Osteocyte (in vitro differentiated cells): ENCODE results near the gene APOBEC3G. TPM values are rescaled to one million over a fixed set of nuclear protein-coding genes. Genes with fewer than 3 reads are reported as not detected.

Experiments
- DNase-seq: peaks from one replicate; pipeline ENCODE4 v3.0.0; 2021; ENCODE audit warnings: mixed read lengths; ENCODE audit not compliant: unreplicated experiment; ENCODE audit errors: extremely low spot score
- H3K27ac Mint-ChIP-seq: one replicate; pipeline ENCODE4 v1.8.0; 2021; ENCODE audit warnings: mild to moderate bottlenecking, mixed read lengths; ENCODE audit not compliant: unreplicated experiment
- H3K27me3 Mint-ChIP-seq: one replicate; pipeline ENCODE4 v1.8.0; 2021; ENCODE audit warnings: mixed read lengths; ENCODE audit not compliant: unreplicated experiment
- H3K36me3 Mint-ChIP-seq: one replicate; pipeline ENCODE4 v1.8.0; 2021; ENCODE audit warnings: mixed read lengths; ENCODE audit not compliant: unreplicated experiment
- H3K4me1 Mint-ChIP-seq: one replicate; pipeline ENCODE4 v1.8.0; 2021; ENCODE audit warnings: mixed read lengths; ENCODE audit not compliant: unreplicated experiment
- H3K4me3 Mint-ChIP-seq: one replicate; pipeline ENCODE4 v1.8.0; 2021; ENCODE audit warnings: mild to moderate bottlenecking, moderate library complexity, mixed read lengths; ENCODE audit not compliant: unreplicated experiment
- H3K9me3 Mint-ChIP-seq: one replicate; pipeline ENCODE4 v1.8.0; 2021; ENCODE audit warnings: mixed read lengths; ENCODE audit not compliant: unreplicated experiment
- total RNA-seq: library from RNA; stranded (reverse); gene quantifications from 2 replicates; pipeline ENCODE4 v1.2.1, GENCODE V29; 2021
- TF ChIP-seq, protein P1 (sequence below): fragments of 200-600 bp; sonication (generic); IDR thresholded peaks from 2 replicates; pipeline ENCODE4 v1.5.0; 2021; ENCODE audit warnings: antibody characterized with exemption, mild to moderate bottlenecking, moderate library complexity

APOBEC3G gene
- total RNA-seq, 1 donor from 2014 or later: 2.7 TPM

DNA sequence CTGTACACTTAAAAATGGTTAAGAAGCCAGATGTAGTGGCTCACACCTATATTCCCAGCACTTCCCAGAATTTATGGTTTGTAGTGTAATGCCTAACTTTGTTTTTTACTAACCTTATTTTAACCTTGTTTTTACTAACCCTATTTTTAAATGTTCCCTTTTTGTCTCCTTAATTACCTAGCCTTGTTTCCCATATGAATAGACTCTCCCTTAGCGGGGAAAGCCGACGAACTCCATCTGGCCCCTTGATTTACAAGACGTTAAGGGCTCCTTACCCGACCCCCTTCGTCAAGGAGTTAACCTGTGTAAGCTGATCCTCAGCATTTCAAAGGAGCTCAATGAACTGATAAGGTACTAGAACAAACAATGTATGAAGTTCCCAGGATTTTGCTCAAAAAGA, 37.0 kb downstream of the APOBEC3G start:
- TF ChIP-seq, protein P1, sequence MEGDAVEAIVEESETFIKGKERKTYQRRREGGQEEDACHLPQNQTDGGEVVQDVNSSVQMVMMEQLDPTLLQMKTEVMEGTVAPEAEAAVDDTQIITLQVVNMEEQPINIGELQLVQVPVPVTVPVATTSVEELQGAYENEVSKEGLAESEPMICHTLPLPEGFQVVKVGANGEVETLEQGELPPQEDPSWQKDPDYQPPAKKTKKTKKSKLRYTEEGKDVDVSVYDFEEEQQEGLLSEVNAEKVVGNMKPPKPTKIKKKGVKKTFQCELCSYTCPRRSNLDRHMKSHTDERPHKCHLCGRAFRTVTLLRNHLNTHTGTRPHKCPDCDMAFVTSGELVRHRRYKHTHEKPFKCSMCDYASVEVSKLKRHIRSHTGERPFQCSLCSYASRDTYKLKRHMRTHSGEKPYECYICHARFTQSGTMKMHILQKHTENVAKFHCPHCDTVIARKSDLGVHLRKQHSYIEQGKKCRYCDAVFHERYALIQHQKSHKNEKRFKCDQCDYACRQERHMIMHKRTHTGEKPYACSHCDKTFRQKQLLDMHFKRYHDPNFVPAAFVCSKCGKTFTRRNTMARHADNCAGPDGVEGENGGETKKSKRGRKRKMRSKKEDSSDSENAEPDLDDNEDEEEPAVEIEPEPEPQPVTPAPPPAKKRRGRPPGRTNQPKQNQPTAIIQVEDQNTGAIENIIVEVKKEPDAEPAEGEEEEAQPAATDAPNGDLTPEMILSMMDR: no peak
- Mint-ChIP-seq H3K27ac (no peak overlapping the region), H3K9me3 (no peaks in the 10 kb centered on the region), H3K36me3 (no peaks in the 10 kb centered on the region), H3K27me3 (peaks cover 65% of the 10 kb centered on the region), H3K4me3 (no peak overlapping the region), H3K4me1 (no peaks in the 10 kb centered on the region)
- DNase-seq: no peak

DNA sequence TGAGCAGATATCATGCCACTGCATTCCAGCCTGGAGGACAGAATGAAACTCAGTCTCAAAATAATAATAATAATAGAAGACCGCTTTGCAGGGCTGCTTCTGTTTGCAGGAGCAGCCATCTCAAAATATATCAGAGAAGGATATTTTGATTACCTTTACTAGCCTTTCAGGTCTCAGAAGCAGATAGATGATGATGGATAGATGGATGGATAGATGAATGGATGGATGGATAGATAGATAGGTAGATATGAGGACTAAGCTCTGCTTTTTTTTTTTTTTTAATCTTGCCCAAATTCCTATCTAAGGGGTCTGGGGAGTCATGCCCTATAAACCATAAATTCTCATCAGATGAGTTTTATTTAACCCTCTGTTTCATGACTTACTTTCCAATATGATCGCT, 38.5 kb downstream of the APOBEC3G start:
- no peaks in the 10 kb centered on the region for H3K4me1 Mint-ChIP-seq
- DNase-seq: no peak
- H3K9me3 Mint-ChIP-seq: no peaks in the 10 kb centered on the region
- TF ChIP-seq, protein P1: no peak
- H3K36me3 Mint-ChIP-seq: no peaks in the 10 kb centered on the region
- peaks cover 61% of the 10 kb centered on the region for H3K27me3 Mint-ChIP-seq
- H3K27ac Mint-ChIP-seq: no peak overlapping the region
- H3K4me3 Mint-ChIP-seq: no peak overlapping the region

DNA sequence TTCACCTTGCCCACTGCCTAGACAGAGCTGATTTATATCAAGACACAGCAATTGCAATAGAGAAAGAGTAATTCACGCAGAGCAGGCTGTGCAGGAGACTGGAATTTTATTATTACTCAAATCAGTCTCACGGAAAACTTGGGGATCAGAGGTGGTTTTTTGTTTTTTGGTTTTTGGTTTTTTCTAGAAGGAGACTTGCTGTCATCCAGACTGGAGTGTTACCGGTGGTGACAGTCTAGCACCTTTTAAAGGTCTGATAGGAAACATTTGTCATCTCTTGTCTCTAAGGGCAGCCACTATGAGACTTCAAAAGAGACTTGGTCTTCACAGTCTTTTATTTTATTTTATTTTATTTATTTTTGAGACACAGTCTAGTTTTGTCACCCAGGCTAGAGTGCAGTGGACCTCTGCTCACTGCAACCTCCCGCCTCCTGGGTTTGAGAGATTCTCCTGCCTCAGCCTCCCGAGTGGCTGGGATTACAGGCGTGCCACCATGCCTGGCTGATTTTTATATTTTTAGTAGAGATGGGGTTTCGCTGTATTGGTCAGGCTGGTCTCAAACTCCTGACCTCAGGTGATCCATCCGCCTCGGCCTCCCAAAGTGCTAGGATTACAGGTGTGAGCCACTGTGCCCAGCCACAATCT, 39.0 kb downstream of the APOBEC3G start:
- H3K27ac Mint-ChIP-seq: no peak overlapping the region
- DNase-seq: no peak
- H3K27me3 Mint-ChIP-seq: peaks cover 62% of the 10 kb centered on the region
- no peak overlapping the region for H3K4me3 Mint-ChIP-seq
- H3K4me1 Mint-ChIP-seq: no peaks in the 10 kb centered on the region
- TF ChIP-seq, protein P1: no peak
- no peaks in the 10 kb centered on the region for H3K36me3 Mint-ChIP-seq
- no peaks in the 10 kb centered on the region for H3K9me3 Mint-ChIP-seq

DNA sequence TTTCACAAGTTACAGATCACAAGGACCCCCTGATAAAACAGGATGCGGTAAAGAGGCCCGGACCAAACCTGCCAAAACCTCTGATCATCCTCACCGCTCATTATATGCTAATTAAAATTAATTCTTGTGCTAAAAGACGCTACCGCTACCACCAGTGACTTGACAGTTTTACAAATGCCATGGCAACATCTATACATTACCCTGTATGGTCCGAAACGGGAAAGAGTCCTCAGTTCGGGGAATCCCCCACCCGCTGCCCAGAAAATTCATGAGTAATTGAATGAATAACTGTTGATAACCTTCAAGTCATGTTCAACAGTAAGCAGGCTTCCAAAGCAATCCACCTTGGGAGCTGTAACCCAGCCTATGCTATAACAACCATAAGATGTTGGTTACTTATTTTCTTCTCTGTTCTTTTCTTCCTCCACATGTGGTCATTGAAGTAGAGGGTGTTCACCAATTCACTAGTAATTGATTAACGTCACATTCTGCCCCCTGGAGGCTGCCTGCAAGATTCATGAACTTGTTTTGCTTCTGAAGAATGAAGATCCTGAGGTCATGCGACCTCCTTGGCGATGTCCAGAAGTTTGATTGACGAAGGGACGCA, 40.6 kb downstream of the APOBEC3G start:
- no peak overlapping the region for H3K4me3 Mint-ChIP-seq
- no peaks in the 10 kb centered on the region for H3K36me3 Mint-ChIP-seq
- peaks cover 59% of the 10 kb centered on the region for H3K27me3 Mint-ChIP-seq
- no peaks in the 10 kb centered on the region for H3K4me1 Mint-ChIP-seq
- H3K9me3 Mint-ChIP-seq: no peaks in the 10 kb centered on the region
- TF ChIP-seq, protein P1: peak; percentile 58
- H3K27ac Mint-ChIP-seq: no peak overlapping the region
- DNase-seq: no peak

DNA sequence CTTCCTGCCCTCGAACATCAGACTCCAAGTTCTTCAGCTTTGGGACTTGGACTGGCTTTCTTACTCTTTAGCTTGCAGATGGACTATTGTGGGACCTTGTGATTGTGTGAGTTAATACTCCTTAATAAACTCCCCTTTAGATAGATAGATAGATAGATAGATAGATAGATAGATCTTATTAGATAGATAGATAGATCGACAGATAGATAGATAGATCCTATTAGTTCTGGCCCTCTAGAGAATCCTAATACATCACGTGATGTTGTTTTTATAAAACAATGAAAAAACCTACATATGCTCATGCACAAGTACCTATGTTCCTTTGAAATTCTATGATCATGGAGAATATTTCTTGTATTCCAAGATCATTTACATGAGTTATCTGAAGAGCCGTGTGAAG, 43.9 kb downstream of the APOBEC3G start:
- Mint-ChIP-seq H3K27ac (no peak overlapping the region), H3K36me3 (no peaks in the 10 kb centered on the region), H3K4me3 (no peak overlapping the region), H3K9me3 (no peaks in the 10 kb centered on the region), H3K27me3 (peaks cover 33% of the 10 kb centered on the region), H3K4me1 (peaks cover 2% of the 10 kb centered on the region)
- TF ChIP-seq, protein P1: no peak
- DNase-seq: no peak
